HuH-7 (cell line): ENCODE measurements around the gene MAP3K14.

Experiments used
- DNase-seq: peaks from one replicate; pipeline ENCODE4 v3.0.0; 2011; ENCODE audit warnings: low spot score

MAP3K14 gene

DNA sequence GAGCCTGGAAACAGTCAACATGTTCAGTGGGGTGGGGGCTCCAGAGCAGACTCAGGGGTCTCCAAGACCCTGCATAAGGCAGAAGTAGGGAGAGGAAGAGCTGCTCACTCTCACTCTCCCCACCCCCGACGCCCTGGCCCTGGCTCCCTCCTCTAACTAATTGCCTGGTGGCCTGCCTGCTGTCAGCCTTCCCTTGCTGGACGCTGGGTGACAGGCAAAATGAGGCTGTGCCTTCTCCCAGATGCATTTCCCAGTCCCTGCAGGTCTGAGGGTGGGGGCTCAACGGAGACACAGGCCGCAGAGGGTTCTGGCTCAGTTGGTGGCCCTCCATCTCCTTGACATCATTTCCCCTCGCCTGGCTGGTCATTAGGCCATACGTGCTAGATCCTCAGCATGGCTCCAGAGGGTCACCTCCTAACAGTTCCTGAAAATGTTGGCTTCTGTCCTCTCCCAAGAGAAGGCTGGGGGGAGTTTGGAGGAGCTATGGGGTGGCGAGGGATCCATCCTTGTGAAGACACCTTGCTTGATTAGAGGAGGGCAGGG, 93.8 kb downstream of the MAP3K14 start:
- DNase-seq, result no peak

DNA sequence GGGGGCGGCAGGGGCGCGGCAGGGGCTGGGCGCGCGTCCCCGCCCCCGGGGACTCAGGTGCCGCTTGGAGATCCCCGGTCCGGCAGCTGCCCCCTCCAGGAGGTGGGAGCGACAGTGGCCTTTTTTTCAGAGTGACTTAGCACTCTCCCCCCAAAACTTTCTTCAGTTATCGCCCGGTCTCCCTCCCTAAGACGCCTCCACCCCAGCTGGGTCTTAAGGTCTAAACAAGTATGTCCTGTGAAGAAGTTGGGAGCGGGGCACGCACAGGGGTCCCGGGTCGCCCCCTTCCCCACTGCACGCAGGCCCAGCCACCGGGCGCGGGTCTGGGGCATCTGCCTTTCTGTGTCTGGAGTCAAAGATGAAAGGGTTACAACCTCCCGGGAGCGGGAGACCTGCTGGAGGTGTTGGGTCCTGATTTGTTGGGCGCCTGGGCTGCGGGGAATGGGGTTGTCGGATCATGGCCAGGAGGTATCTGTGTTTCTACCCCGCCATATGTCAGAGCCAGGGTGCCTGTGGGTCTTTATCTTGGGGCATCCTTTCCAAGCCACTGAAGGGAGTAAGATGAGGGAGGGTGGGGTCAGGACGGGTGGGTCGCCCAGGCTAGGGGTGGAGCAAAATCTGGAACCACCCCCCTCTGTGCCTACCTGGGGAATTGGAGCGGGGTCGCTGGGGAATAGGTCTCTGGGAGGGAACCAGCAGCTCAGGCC, 94.4 kb downstream of the MAP3K14 start:
- no peak for DNase-seq

DNA sequence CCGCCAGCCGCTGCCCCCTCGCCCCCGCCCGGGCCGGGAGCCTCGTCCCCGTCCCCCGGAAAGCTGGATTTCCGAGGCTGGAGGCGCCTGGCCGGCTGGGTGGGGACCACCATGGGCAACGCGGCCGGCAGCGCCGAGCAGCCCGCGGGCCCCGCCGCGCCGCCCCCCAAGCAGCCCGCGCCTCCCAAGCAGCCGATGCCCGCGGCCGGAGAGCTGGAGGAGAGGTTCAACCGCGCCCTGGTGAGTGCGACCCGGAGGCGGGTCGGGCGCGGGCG, 94.9 kb downstream of the MAP3K14 start:
- no peak for DNase-seq

DNA sequence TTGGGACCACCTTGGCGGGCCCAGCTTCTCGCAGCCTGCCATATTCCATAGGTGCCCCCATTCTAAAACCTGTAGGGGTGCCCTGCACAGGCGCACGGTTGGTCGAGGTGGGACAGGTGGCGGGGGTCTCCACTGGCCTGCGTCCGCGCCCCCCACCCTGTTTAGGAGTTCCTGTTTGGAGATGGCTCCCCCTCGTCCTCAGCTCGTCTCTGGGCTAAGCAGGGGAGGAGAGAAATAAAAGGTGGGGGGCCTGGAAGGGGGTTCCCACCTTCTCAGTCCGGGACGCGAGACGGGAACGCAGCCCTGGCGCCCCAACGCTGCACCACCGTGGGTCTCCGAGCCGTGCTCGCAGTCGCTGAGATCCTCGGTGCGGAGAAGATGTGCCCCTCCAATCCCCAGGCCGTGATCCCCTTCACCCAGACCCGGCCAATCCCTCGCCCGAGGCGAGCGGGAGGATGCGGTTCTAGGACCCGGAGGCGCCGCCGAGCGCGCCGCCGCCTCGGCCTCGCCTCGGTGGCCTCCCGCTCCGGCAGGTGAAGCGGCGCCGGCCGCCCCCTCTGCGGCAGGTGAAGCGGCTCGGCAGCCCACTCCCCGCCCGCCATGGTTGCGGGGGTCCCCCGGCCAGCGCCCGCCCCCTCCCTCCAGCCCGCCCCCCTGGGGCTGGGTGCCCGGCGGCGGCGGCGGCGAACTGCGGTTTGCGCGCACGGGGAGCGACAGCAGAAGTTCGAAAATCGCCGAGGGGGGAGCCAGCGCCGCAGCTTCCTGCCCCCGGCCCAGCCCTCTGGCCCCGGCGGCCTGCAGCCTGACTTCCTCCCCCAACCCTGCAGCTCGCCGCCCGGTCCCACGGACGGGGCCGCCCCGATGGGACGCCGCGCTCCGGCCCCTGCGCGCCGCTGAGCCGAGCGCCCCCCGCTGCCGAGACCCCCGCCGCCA, 95.5 kb downstream of the MAP3K14 start, which contains the start of gene FMNL1:
Gene FMNL1, plus strand, starts transcription at position 805 of the 933 bp plus-strand sequence. CDS start 240 bp downstream, outside the sequence.
- no peak for DNase-seq

DNA sequence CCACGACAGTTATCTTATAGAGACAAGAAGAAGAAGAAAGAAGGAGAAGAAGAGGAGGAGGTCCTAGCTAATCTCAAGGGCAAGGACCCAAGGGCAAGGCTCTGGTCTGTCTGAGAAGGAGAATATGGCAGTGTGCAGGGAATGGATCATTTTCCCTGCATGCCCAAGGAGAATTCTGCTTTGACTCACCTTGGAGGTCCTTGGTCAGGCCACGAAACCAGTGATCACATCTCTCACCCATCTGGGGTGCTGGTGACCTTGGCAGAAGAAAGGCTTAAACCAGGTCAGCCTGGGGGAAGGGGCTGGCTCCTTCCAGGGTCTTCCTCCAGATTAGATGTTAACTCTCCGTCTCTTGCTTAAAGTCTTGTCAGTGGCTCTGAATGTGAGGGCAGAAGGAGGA, 96.7 kb downstream of the MAP3K14 start:
- DNase-seq, result no peak

DNA sequence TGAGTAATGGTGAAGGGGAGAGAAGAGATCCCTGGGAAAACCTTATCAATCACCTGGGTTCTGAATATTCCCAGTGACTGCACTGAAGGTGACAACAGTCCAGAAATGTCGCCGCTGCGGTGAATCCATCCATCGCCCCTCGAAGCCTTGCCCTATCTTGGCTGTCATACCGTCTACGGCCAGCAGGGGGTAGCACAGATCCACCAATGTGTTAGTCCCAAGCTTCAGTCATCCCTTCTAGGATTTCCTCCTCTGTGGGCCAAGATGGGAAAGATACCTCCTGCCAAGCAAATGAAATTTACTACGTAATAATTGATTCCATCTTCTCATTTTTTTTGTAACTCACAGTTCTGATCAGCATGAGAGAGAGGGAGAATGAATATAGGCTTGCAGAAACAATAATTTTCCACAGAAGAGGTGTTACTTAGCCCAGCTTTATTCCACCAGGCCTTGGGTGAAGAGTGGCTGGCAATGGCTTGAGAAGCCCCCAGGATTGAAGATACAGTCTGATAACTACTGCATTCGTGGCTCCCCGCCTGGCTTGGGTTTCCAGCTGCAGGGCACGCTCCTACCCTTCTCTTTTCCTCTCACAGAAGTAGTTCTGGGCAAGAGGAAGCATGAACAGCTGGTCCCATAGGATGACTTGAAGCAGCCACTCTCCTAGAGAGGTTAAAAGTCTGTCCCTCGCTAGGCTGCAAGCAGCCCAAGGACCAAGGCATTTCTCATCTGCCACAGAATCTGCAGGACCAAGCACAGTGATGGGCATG, 97.7 kb downstream of the MAP3K14 start:
- peak; percentile 87 for DNase-seq
